ENCODE results near the gene TNFRSF8.

- TF ChIP-seq NRL (CRISPR knock-in tag; IDR thresholded peaks at IDR 0.05; ENCODE audit: borderline replicate concordance), result no peak
- no peak for TF ChIP-seq ZNF639 (CRISPR knock-in tag; conservative IDR thresholded peaks at IDR 0.05)
Measured at GRCh38 chr1:12088607-12089006, 25.5 kb downstream of the TNFRSF8 start.
